ENCODE measurements around the gene TYMP. TPM values are rescaled to one million over a fixed set of nuclear protein-coding genes. Genes with fewer than 3 reads are reported as not detected.

TYMP gene
- total and polyA plus RNA-seq, 2 donors: 97.3 to 156 TPM

- no peak for DNase-seq (ENCODE audit: low read depth in 6 of 9, low spot score in 9 of 9)
- peaks cover 58 to 75% of the 10 kb centered on the region in 2 donors for H3K27me3 ChIP-seq (ENCODE audit: control insufficient read depth in 2 of 2, insufficient read depth in 1 of 2, low read length in 1 of 2)
- H3K27ac ChIP-seq (ENCODE audit: low read depth in 1 of 2, low read length in 1 of 2): peak overlapping the region; percentile 80 to 91
- WGBS: 82% methylated on average over 15 of the region's 15 CpGs
- peaks cover 4 to 5% of the 10 kb centered on the region in 2 donors for H3K36me3 ChIP-seq (ENCODE audit: control insufficient read depth in 2 of 2, insufficient read depth in 2 of 2, low read length in 1 of 2)
- H3K4me3 ChIP-seq (ENCODE audit: low read length in 2 of 2): peak overlapping the region; percentile 37 to 50
- peaks cover 21 to 29% of the 10 kb centered on the region in 2 donors for H3K4me1 ChIP-seq (ENCODE audit: control insufficient read depth in 2 of 2, insufficient read depth in 2 of 2, low read length in 2 of 2)
- peaks cover 1 to 12% of the 10 kb centered on the region in 2 donors for H3K9me3 ChIP-seq (ENCODE audit: control insufficient read depth in 2 of 2, insufficient read depth in 1 of 2, low read length in 1 of 2)
Observed at GRCh38 chr22:50528682-50529415, 963 bp downstream of the TYMP start.

- WGBS: 95% methylated on average over 18 of the region's 18 CpGs
- Histone ChIP-seq H3K36me3 (ENCODE audit: control insufficient read depth in 2 of 2, insufficient read depth in 2 of 2, low read length in 1 of 2) (peaks cover 12% of the 10 kb centered on the region in 2 donors), H3K4me1 (ENCODE audit: control insufficient read depth in 2 of 2, insufficient read depth in 2 of 2, low read length in 2 of 2) (peaks cover 21 to 30% of the 10 kb centered on the region in 2 donors), H3K27ac (ENCODE audit: low read depth in 1 of 2, low read length in 1 of 2) (peak overlapping the region in 1 of 2 donors; percentile 18), H3K9me3 (ENCODE audit: control insufficient read depth in 2 of 2, insufficient read depth in 1 of 2, low read length in 1 of 2) (peaks cover 1 to 12% of the 10 kb centered on the region in 2 donors), H3K4me3 (ENCODE audit: low read length in 2 of 2) (no peak overlapping the region), H3K27me3 (ENCODE audit: control insufficient read depth in 2 of 2, insufficient read depth in 1 of 2, low read length in 1 of 2) (peaks cover 51 to 67% of the 10 kb centered on the region in 2 donors)
- no peak for DNase-seq (ENCODE audit: low read depth in 6 of 9, low spot score in 9 of 9)
Observed at GRCh38 chr22:50527921-50528681, 1.7 kb downstream of the TYMP start.

- no peak for DNase-seq (ENCODE audit: low read depth in 6 of 9, low spot score in 9 of 9)
- Histone ChIP-seq H3K4me1 (ENCODE audit: control insufficient read depth in 2 of 2, insufficient read depth in 2 of 2, low read length in 2 of 2) (peaks cover 21 to 30% of the 10 kb centered on the region in 2 donors), H3K27me3 (ENCODE audit: control insufficient read depth in 2 of 2, insufficient read depth in 1 of 2, low read length in 1 of 2) (peaks cover 46 to 58% of the 10 kb centered on the region in 2 donors), H3K4me3 (ENCODE audit: low read length in 2 of 2) (peak overlapping the region; percentile 51 to 86), H3K36me3 (ENCODE audit: control insufficient read depth in 2 of 2, insufficient read depth in 2 of 2, low read length in 1 of 2) (peaks cover 22% of the 10 kb centered on the region in 2 donors), H3K27ac (ENCODE audit: low read depth in 1 of 2, low read length in 1 of 2) (peak overlapping the region; percentile 80 to 92), H3K9me3 (ENCODE audit: control insufficient read depth in 2 of 2, insufficient read depth in 1 of 2, low read length in 1 of 2) (peaks cover 1 to 12% of the 10 kb centered on the region in 2 donors)
- 58% methylated on average over 29 of the region's 29 CpGs for WGBS
Observed at GRCh38 chr22:50526834-50527801, 2.7 kb downstream of the TYMP start.

GRCh38 chr22:50526108-50526833, 3.5 kb downstream of the TYMP start:
- Histone ChIP-seq H3K4me3 (ENCODE audit: low read length in 2 of 2) (peak overlapping the region; percentile 63 to 86), H3K27ac (ENCODE audit: low read depth in 1 of 2, low read length in 1 of 2) (peak overlapping the region; percentile 80 to 92), H3K36me3 (ENCODE audit: control insufficient read depth in 2 of 2, insufficient read depth in 2 of 2, low read length in 1 of 2) (peaks cover 29 to 31% of the 10 kb centered on the region in 2 donors), H3K4me1 (ENCODE audit: control insufficient read depth in 2 of 2, insufficient read depth in 2 of 2, low read length in 2 of 2) (peaks cover 21 to 29% of the 10 kb centered on the region in 2 donors), H3K27me3 (ENCODE audit: control insufficient read depth in 2 of 2, insufficient read depth in 1 of 2, low read length in 1 of 2) (peaks cover 38 to 49% of the 10 kb centered on the region in 2 donors), H3K9me3 (ENCODE audit: control insufficient read depth in 2 of 2, insufficient read depth in 1 of 2, low read length in 1 of 2) (peaks cover 1 to 12% of the 10 kb centered on the region in 2 donors)
- WGBS: 1% methylated on average over 77 of the region's 77 CpGs
- DNase-seq (ENCODE audit: low read depth in 6 of 9, low spot score in 9 of 9): peak in 7 of 9 donors; percentile 68 to 91 (median 75)

- peaks cover 1 to 12% of the 10 kb centered on the region in 2 donors for H3K9me3 ChIP-seq (ENCODE audit: control insufficient read depth in 2 of 2, insufficient read depth in 1 of 2, low read length in 1 of 2)
- H3K4me3 ChIP-seq (ENCODE audit: low read length in 2 of 2): peak overlapping the region; percentile 63 to 86
- peak overlapping the region; percentile 80 to 92 for H3K27ac ChIP-seq (ENCODE audit: low read depth in 1 of 2, low read length in 1 of 2)
- peaks cover 21 to 24% of the 10 kb centered on the region in 2 donors for H3K4me1 ChIP-seq (ENCODE audit: control insufficient read depth in 2 of 2, insufficient read depth in 2 of 2, low read length in 2 of 2)
- peaks cover 33 to 44% of the 10 kb centered on the region in 2 donors for H3K27me3 ChIP-seq (ENCODE audit: control insufficient read depth in 2 of 2, insufficient read depth in 1 of 2, low read length in 1 of 2)
- under 1% methylated on average over 33 of the region's 33 CpGs for WGBS
- peaks cover 33 to 35% of the 10 kb centered on the region in 2 donors for H3K36me3 ChIP-seq (ENCODE audit: control insufficient read depth in 2 of 2, insufficient read depth in 2 of 2, low read length in 1 of 2)
- no peak for DNase-seq (ENCODE audit: low read depth in 6 of 9, low spot score in 9 of 9)
Observed at GRCh38 chr22:50525858-50526107, 4.0 kb downstream of the TYMP start.

GRCh38 chr22:50525104-50525857, 4.5 kb downstream of the TYMP start, which contains the start of gene SCO2:
TSS of gene SCO2 (minus strand) at chr22:50525598. CDS start at chr22:50524411, 1,187 bp downstream.
- under 1% methylated on average over 84 of the region's 84 CpGs for WGBS
- H3K27me3 ChIP-seq (ENCODE audit: control insufficient read depth in 2 of 2, insufficient read depth in 1 of 2, low read length in 1 of 2): peaks cover 28 to 39% of the 10 kb centered on the region in 2 donors
- peaks cover 1 to 12% of the 10 kb centered on the region in 2 donors for H3K9me3 ChIP-seq (ENCODE audit: control insufficient read depth in 2 of 2, insufficient read depth in 1 of 2, low read length in 1 of 2)
- H3K4me1 ChIP-seq (ENCODE audit: control insufficient read depth in 2 of 2, insufficient read depth in 2 of 2, low read length in 2 of 2): peaks cover 19 to 21% of the 10 kb centered on the region in 2 donors
- peaks cover 35 to 39% of the 10 kb centered on the region in 2 donors for H3K36me3 ChIP-seq (ENCODE audit: control insufficient read depth in 2 of 2, insufficient read depth in 2 of 2, low read length in 1 of 2)
- peak within 1 kb of the TSS; percentile 80 to 92 for H3K27ac ChIP-seq (ENCODE audit: low read depth in 1 of 2, low read length in 1 of 2)
- peak; percentile 85 to 99 (median 97) for DNase-seq (ENCODE audit: low read depth in 6 of 9, low spot score in 9 of 9)
- peak within 1 kb of the TSS; percentile 63 to 86 for H3K4me3 ChIP-seq (ENCODE audit: low read length in 2 of 2)

- DNase-seq (ENCODE audit: low read depth in 6 of 9, low spot score in 9 of 9): no peak
- H3K4me3 ChIP-seq (ENCODE audit: low read length in 2 of 2): peak overlapping the region; percentile 63 to 86
- WGBS: 13% methylated on average over 19 of the region's 19 CpGs
- H3K9me3 ChIP-seq (ENCODE audit: control insufficient read depth in 2 of 2, insufficient read depth in 1 of 2, low read length in 1 of 2): peaks cover 1 to 12% of the 10 kb centered on the region in 2 donors
- peaks cover 22 to 33% of the 10 kb centered on the region in 2 donors for H3K27me3 ChIP-seq (ENCODE audit: control insufficient read depth in 2 of 2, insufficient read depth in 1 of 2, low read length in 1 of 2)
- H3K36me3 ChIP-seq (ENCODE audit: control insufficient read depth in 2 of 2, insufficient read depth in 2 of 2, low read length in 1 of 2): peaks cover 39 to 41% of the 10 kb centered on the region in 2 donors
- H3K27ac ChIP-seq (ENCODE audit: low read depth in 1 of 2, low read length in 1 of 2): peak overlapping the region; percentile 65 to 92
- peaks cover 16 to 18% of the 10 kb centered on the region in 2 donors for H3K4me1 ChIP-seq (ENCODE audit: control insufficient read depth in 2 of 2, insufficient read depth in 2 of 2, low read length in 2 of 2)
Observed at GRCh38 chr22:50524676-50525103, 5.1 kb downstream of the TYMP start.

All from thymus (tissue), 11 donors.